Calu3 (cell line): Measurements from ENCODE around the gene PPP1R9B. TPM values are rescaled to one million over a fixed set of nuclear protein-coding genes. Genes with fewer than 3 reads are reported as not detected.

Experiments
- BruUV-seq: library from RNA; stranded (reverse); fragments of 400-500 nt; replicated peaks from 2 replicates; lab custom pipeline; 2021; lab: Mats Ljungman, UMichigan
- CTCF ChIA-PET: fragments of 300-600 bp; sonication (Branson Sonifier 250); formaldehyde crosslinking; loops from one replicate; lab custom pipeline; 2022; ENCODE audit warnings: antibody characterized with exemption; lab: Charles Lee
- DNase-seq: peaks from one replicate; pipeline ENCODE4 v3.0.0; 2022
- H3K27ac Mint-ChIP-seq: one replicate; pipeline ENCODE4 v1.8.0; 2022; ENCODE audit warnings: mixed read lengths; ENCODE audit not compliant: unreplicated experiment
- H3K27me3 Mint-ChIP-seq: one replicate; pipeline ENCODE4 v1.8.0; 2022; ENCODE audit warnings: mixed read lengths; ENCODE audit not compliant: unreplicated experiment
- H3K36me3 Mint-ChIP-seq: one replicate; pipeline ENCODE4 v1.8.0; 2022; ENCODE audit warnings: mild to moderate bottlenecking, moderate library complexity, mixed read lengths; ENCODE audit not compliant: insufficient read depth, unreplicated experiment
- H3K4me1 Mint-ChIP-seq: one replicate; pipeline ENCODE4 v1.8.0; 2022; ENCODE audit warnings: mild to moderate bottlenecking, low read depth, mixed read lengths; ENCODE audit not compliant: unreplicated experiment
- H3K4me3 Mint-ChIP-seq: one replicate; pipeline ENCODE4 v1.8.0; 2022; ENCODE audit warnings: mild to moderate bottlenecking, low read depth, moderate library complexity, mixed read lengths; ENCODE audit not compliant: unreplicated experiment
- H3K9me3 Mint-ChIP-seq: one replicate; pipeline ENCODE4 v1.8.0; 2022; ENCODE audit warnings: low read depth, mixed read lengths; ENCODE audit not compliant: unreplicated experiment
- CTCF ChIP-seq: fragments of 200-600 bp; IDR thresholded peaks from one replicate; pipeline ENCODE4 v1.8.0; 2022; ENCODE audit warnings: antibody characterized with exemption; ENCODE audit not compliant: unreplicated experiment
- intact Hi-C: fragments of 100-400 bp; cut with micrococcal nuclease; formaldehyde crosslinking; loops from one replicate; pipeline ENCODE4 v1.10.0; 2022; ENCODE audit not compliant: unreplicated experiment
- total RNA-seq: library from RNA; stranded (reverse); gene quantifications from 2 replicates; pipeline ENCODE4 v1.2.3, GENCODE V29; 2022

PPP1R9B gene
- total RNA-seq, 1 experiment from 2014 or later = 74.3 TPM

- H3K27ac Mint-ChIP-seq = no peak overlapping the region
- no peaks in the 10 kb centered on the region for H3K27me3 Mint-ChIP-seq
- H3K4me3 Mint-ChIP-seq = no peak overlapping the region
- no peaks in the 10 kb centered on the region for H3K9me3 Mint-ChIP-seq
- H3K4me1 Mint-ChIP-seq = peaks cover 41% of the 10 kb centered on the region
- intact Hi-C loops = no loop called here
- CTCF ChIA-PET = interaction anchor here (0.8 to 2.0 kb wide), 3 partner anchors 10 to 48 kb away, joined by 3 to 5 read pairs (median 5); no protein-coding TSS in a partner anchor
- H3K36me3 Mint-ChIP-seq = peaks cover 34% of the 10 kb centered on the region
- DNase-seq = no peak
- no TSS peak for BruUV-seq
- TF ChIP-seq CTCF = no peak
Measured at GRCh38 chr17:50103941-50104340, 46.5 kb downstream of the PPP1R9B start.

GRCh38 chr17:50103252-50103651 lies 47.2 kb downstream of the PPP1R9B start:
- H3K4me1 Mint-ChIP-seq = peaks cover 48% of the 10 kb centered on the region
- TF ChIP-seq CTCF = no peak
- H3K4me3 Mint-ChIP-seq = no peak overlapping the region
- H3K27ac Mint-ChIP-seq = no peak overlapping the region
- intact Hi-C loops = no loop called here
- H3K27me3 Mint-ChIP-seq = no peaks in the 10 kb centered on the region
- BruUV-seq = no TSS peak
- H3K36me3 Mint-ChIP-seq = peaks cover 30% of the 10 kb centered on the region
- no peaks in the 10 kb centered on the region for H3K9me3 Mint-ChIP-seq
- CTCF ChIA-PET = interaction anchor here (1.9 to 2.0 kb wide), 2 partner anchors 9 to 11 kb away, joined by 5 read pairs; no protein-coding TSS in a partner anchor
- no peak for DNase-seq

- peak; percentile 86 for DNase-seq
- peaks cover 49% of the 10 kb centered on the region for H3K4me1 Mint-ChIP-seq
- TF ChIP-seq CTCF = no peak
- no peaks in the 10 kb centered on the region for H3K9me3 Mint-ChIP-seq
- peak overlapping the region; percentile 26 for H3K4me3 Mint-ChIP-seq
- intact Hi-C loops = no loop called here
- H3K27me3 Mint-ChIP-seq = no peaks in the 10 kb centered on the region
- BruUV-seq = no TSS peak
- H3K27ac Mint-ChIP-seq = peak overlapping the region; percentile 43
- peaks cover 30% of the 10 kb centered on the region for H3K36me3 Mint-ChIP-seq
- CTCF ChIA-PET = interaction anchor here (0.5 to 1.9 kb wide), 6 partner anchors 9 to 117 kb away, joined by 3 to 7 read pairs (median 3); no protein-coding TSS in a partner anchor
Measured at GRCh38 chr17:50102164-50102991, 48.1 kb downstream of the PPP1R9B start.

GRCh38 chr17:50101346-50102163 lies 48.9 kb downstream of the PPP1R9B start:
- TF ChIP-seq CTCF = peak; percentile 17
- Mint-ChIP-seq H3K27ac (peak overlapping the region; percentile 43), H3K4me1 (peaks cover 49% of the 10 kb centered on the region), H3K9me3 (no peaks in the 10 kb centered on the region), H3K4me3 (peak overlapping the region; percentile 26), H3K36me3 (peaks cover 30% of the 10 kb centered on the region), H3K27me3 (no peaks in the 10 kb centered on the region)
- BruUV-seq = no TSS peak
- intact Hi-C loops = no loop called here
- DNase-seq = peak; percentile 45
- CTCF ChIA-PET = interaction anchor here (0.5 to 1.9 kb wide), 7 partner anchors 9 to 118 kb away, joined by 3 to 7 read pairs (median 3); no protein-coding TSS in a partner anchor
